Endothelial cell of hepatic sinusoid (primary cell): ENCODE results near the gene DPY30.
"Not testable (repeated sequence)": the region's sequence is repeated elsewhere in the genome, so short reads cannot be mapped to it uniquely, and the experiment has no call there.

Experiments
- in situ Hi-C: cut with HindIII; loops from 2 replicates; pipeline ENCODE4 v1.10.0; 2017; ENCODE audit warnings: low sequenced_read_pairs

DPY30 gene

GRCh38 chr2:32010280-32010669 is 29.3 kb downstream of the DPY30 start:
- in situ Hi-C loops: not testable (repeated sequence)

GRCh38 chr2:32009516-32010256 is 29.9 kb downstream of the DPY30 start:
- in situ Hi-C loops: loop anchor here (5.0 kb wide), 1 partner anchor 57 kb away; no protein-coding TSS in a partner anchor

DNA sequence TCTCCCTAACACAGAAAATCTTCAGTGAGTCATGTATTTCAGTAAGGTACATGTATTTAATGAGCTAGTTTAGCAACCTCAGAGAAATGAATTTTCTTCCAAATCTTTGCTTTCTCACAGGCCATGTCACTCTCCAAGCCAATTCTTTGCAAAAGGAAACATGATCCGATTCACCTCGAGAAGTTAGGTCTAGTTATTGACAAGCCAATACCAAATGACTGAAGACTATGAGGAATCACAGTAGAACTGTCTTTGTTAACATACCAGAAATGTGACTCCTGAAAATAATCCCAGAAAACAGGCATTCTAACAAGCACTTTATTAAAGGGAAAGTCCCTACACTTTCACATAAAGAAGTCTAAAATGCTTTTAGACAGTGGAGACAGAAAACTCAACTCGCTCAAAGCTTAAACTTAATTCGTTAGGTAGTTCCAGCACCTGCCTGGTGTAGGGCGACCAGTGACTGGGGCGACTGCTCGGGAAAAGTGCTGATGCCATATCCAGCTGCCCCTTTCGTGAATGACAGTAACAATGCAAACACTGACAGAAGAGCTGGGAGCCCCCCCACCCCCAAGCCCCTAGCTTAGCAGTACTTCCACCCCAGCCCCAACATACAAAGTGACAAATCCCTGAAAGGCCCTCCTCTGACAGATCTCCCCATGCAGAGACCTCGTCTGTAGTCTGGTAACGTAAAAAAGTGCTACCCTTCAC is 30.6 kb downstream of the DPY30 start:
- in situ Hi-C loops: loop anchor here (5.0 kb wide), 1 partner anchor 57 kb away; no protein-coding TSS in a partner anchor

DNA sequence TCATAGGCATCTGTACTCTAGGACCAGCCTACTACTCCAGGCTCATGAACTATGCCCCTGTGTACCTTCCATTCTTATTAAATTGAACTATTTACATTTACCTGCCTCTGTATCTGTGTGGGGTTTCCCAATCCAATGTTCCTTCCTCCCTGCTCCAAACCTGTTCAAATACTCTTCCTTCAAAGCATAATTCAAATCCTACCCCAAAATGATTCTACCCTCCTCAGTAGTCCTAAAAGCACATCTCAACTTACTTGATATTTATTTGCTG is 32.5 kb downstream of the DPY30 start:
- in situ Hi-C loops: loop anchor here (5.0 kb wide), 1 partner anchor 55 kb away; no protein-coding TSS in a partner anchor

GRCh38 chr2:32005371-32005976 is 34.1 kb downstream of the DPY30 start:
- in situ Hi-C loops: loop anchor here (5.0 kb wide), 1 partner anchor 53 kb away; no protein-coding TSS in a partner anchor

DNA sequence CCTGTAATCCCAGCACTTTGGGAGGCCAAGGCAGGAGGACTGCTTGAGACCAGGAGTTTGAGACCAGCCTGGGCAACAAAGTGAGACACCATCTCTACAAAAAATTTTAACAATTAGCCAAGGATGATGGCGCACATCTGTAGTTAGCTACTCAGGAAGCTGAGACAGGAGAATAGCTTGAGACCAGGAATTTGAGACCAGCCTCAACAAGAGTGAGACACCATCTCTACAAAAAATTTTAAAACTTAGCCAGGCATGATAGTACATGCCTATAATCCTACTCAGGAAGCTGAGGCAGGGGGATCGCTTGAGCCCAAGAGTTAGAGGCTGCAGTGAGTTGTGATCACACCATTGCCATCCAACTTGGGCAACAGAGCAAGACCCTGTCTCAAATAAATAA is 35.8 kb downstream of the DPY30 start:
- in situ Hi-C loops: no loop called here

- in situ Hi-C loops: no loop called here
These were observed 37.2 kb downstream of the DPY30 start for GRCh38 chr2:32002406-32002805.

- in situ Hi-C loops: no loop called here
These were observed 40.2 kb downstream of the DPY30 start for GRCh38 chr2:31999438-31999837.

- in situ Hi-C loops: no loop called here
These were observed 40.7 kb downstream of the DPY30 start for GRCh38 chr2:31998731-31999383.

DNA sequence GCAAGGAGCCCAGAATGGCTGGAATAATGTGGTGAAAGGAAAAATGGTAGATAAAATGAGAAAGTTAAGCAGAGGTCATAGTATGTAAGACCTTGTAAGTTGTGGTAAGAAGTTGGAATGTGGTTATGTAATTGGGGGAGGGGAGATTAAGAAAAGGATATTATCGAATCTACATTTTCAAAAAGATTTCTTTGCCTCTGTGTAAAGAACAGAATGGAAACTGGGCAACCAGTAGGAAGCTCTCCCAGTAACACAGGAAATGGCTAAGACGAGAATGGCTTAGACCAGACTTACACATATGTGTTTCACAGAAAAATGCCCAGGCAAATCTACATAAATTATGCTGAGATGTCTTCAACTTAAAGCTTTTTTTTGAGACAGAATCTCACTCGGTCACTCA is 42.0 kb downstream of the DPY30 start:
- in situ Hi-C loops: no loop called here

- in situ Hi-C loops: no loop called here
These were observed 42.9 kb downstream of the DPY30 start for GRCh38 chr2:31996571-31997150.

- in situ Hi-C loops: no loop called here
These were observed 46.7 kb downstream of the DPY30 start for GRCh38 chr2:31992934-31993333.

DNA sequence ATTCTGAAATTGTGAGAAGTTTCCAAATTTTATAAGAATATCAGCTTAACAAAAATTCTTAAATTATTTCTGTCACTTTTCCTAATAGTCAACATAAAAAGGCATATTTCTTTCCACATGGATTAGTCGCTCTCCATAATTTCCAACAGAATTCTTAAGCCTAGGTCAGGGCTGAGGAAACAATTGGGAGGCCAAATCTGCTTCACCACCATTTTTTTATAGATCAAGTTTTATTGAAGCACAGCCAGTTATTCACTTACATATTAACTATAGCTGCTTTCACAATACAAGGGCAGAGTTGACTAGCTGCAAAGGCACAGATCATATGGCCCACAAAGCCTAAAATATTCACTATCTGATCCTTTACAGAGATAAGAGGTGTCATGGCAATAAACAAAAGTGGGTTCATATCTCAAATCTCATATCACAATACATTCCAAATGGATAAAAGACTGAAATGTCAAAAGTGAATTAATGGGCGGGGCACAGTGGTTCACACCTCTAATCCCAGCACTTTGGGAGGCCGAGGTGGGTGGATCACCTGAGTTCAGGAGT is 47.5 kb downstream of the DPY30 start:
- in situ Hi-C loops: no loop called here

- in situ Hi-C loops: no loop called here
These were observed 49.7 kb downstream of the DPY30 start for GRCh38 chr2:31989946-31990345.

- in situ Hi-C loops: no loop called here
These were observed 52.0 kb downstream of the DPY30 start for GRCh38 chr2:31987454-31988220.

GRCh38 chr2:31986906-31987305 is 52.7 kb downstream of the DPY30 start:
- in situ Hi-C loops: no loop called here

- in situ Hi-C loops: no loop called here
These were observed 55.7 kb downstream of the DPY30 start for GRCh38 chr2:31983762-31984467.

DNA sequence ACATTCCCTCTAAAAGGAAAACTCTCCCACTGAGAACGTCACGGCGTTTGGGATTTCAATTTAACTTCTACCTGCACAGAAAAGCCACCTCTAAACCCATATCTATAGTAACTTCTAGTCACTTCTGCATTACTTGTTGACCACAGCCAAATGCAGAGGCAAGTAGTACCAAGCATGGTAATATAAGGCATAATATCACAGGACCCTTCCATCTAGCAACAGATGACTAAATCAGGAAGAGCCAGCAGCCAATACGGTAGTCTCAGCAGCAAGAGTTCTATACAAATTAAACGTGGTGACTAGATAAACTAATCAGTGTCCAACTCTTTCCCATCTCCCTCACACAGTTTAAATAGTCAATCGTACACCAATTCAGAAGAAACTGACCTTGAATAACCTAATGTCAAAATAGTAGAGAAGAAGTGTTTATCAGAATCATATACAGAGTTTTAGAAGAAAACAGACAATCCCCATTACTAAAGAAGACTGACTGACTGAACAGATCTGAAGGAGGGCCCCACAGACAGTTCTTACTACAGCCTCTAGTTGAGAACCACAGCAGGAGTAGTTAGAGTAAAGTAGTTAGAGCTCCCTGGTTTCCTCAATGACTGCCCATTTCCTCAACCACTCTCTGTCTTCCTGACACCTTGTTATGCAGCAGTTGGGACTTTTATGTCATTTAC is 58.8 kb downstream of the DPY30 start:
- in situ Hi-C loops: no loop called here

DNA sequence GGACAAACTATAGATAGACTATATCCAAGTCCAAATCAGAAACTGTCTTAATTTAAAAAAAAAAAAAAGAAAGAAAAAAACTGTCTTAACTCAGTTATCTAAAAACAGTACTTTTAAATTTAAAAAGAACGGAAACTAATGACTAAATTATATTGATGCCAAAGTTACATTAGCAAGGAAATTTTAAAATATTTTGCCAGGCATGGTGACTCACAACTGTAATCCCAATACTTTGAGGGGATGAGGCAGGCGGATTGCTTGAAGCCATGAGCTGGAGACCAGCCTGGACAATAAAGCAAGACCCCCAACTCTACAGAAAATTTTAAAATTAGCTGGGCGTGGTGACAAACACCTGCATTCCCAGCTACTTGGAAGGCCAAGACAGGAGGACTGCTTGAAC is 59.6 kb downstream of the DPY30 start:
- in situ Hi-C loops: no loop called here
